Activated CD8-positive, alpha-beta T cell treated with anti-CD3 and anti-CD28 coated beads, Interleukin-2, amount 10 ng/mL, durations not matched to agents 7 days and 5 days (primary cell): ENCODE results near the gene FNBP1L. TPM values are rescaled to one million over a fixed set of nuclear protein-coding genes. Genes with fewer than 3 reads are reported as not detected.
"Not testable (repeated sequence)": the region's sequence is repeated elsewhere in the genome, so short reads cannot be mapped to it uniquely, and the experiment has no call there.

Experiments used
- ATAC-seq: fragments of 150-1000 bp; cut with Tn5 transposase; one replicate; pipeline ENCODE4 v1.10.0; 2021; ENCODE audit warnings: moderate library complexity
- CTCF ChIA-PET: fragments of 350-600 bp; sonication (Branson Sonifier 250); formaldehyde crosslinking; loops from one replicate; lab custom pipeline; 2021; ENCODE audit warnings: antibody characterized with exemption; lab: Charles Lee
- POLR2A ChIA-PET: fragments of 350-600 bp; sonication (Branson Sonifier 250); formaldehyde crosslinking; loops from one replicate; lab custom pipeline; 2021; ENCODE audit warnings: antibody characterized with exemption; lab: Charles Lee
- DNase-seq: peaks from one replicate; pipeline ENCODE4 v3.0.0-alpha.2; 2020
- H3K27ac Mint-ChIP-seq: one replicate; pipeline ENCODE4 v1.8.0; 2021; ENCODE audit warnings: mild to moderate bottlenecking, mixed read lengths
- H3K27me3 Mint-ChIP-seq: one replicate; pipeline ENCODE4 v1.8.0; 2021; ENCODE audit warnings: low read depth, mixed read lengths
- H3K36me3 Mint-ChIP-seq: one replicate; pipeline ENCODE4 v1.8.0; 2021; ENCODE audit warnings: low read depth, mixed read lengths
- H3K4me1 Mint-ChIP-seq: one replicate; pipeline ENCODE4 v1.8.0; 2021; ENCODE audit warnings: low read depth, mixed read lengths
- H3K4me3 Mint-ChIP-seq: one replicate; pipeline ENCODE4 v1.8.0; 2021; ENCODE audit warnings: mild to moderate bottlenecking, mixed read lengths
- H3K9me3 Mint-ChIP-seq: one replicate; pipeline ENCODE4 v1.8.0; 2022; ENCODE audit warnings: mixed read lengths; ENCODE audit not compliant: insufficient read depth
- total RNA-seq, 2 experiments: library from RNA; stranded (reverse); gene quantifications; one replicate each; pipeline ENCODE4 v1.2.3, GENCODE V29; 2021

The FNBP1L gene
- total RNA-seq, 2 experiments from 2014 or later, result 0.10 TPM; not detected in 1

DNA sequence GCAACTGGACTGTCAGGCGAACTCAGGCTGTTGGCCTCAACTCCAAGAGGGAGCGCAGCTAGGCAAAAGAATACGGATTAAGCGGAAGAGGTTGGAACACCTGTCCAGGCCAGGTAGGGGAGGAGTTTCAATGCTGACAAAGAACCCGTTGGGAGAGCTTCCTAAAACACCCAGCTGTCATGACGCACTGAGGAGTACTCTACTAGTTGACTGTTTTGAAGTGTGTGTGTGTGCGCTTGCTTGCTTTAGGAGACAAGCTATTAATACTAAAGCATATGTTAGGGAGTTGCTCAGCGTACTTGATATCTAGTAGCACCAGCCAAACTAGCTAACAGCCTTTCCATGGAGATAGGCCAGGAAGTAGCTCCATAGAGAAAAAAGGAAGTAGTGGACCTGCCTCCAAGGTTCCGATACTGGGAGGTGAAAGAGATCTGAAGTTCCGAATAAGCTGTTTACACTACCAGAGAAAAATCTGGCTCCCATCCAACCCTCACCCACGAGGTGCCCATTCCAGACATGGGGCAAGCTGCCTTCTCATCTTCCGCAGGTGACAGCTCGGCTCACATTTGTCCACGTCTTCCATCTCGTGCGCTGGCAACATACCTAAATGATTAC lies 974 bp upstream of the FNBP1L start:
- Mint-ChIP-seq H3K27me3 (peaks cover 59% of the 10 kb centered on the region), H3K9me3 (no peaks in the 10 kb centered on the region), H3K4me1 (peaks cover 13% of the 10 kb centered on the region), H3K36me3 (no peaks in the 10 kb centered on the region), H3K4me3 (peak overlapping the region; percentile 8), H3K27ac (no peak overlapping the region)
- CTCF ChIA-PET, result interaction anchor here (1.1 to 2.8 kb wide), 3 partner anchors 10 to 397 kb away, joined by 5 to 9 read pairs (median 6); no protein-coding TSS in a partner anchor
- ATAC-seq (no peak), DNase-seq (no peak)
- POLR2A ChIA-PET, result no interaction called here

DNA sequence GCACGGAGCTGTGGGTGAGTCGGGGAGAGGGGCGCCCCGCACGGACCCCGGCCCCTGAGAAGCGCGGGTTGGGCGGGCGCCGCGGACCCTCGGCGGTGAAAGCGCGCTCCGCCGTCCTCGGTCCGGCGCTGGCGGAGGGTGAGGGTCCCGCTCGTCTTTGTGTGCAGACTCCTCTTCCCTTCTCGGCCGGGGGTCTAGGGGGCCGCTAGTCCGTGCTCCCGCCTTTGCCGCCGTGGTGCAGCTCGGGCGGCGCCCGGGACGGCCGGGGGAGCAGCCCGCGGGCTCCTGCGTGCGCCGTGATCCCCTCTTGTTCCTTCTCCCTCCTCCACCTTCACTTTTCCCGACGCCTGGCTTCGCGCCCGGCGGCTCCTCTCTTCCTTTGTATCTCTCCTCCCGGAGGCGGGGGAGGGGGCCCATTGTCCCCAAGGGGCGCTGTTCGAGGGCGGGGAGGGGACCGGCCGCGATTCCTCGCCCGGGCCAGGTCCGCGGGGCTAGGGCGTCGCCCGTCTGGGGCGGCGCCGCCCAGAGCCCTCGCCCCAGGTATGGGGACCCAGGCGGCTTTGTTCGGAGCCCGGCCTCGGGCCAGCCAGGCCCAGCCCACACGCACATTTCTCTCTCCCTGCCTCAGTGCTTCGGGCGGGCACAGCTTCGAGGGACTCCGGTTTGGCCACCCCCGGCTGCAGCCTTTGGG lies 519 bp downstream of the FNBP1L start:
- ChIA-PET POLR2A (no interaction called here), CTCF (interaction anchor here (1.3 to 2.8 kb wide), 3 partner anchors 144 to 396 kb away, joined by 4 to 9 read pairs (median 6); no protein-coding TSS in a partner anchor)
- Mint-ChIP-seq H3K4me3 (peak overlapping the region; percentile 80), H3K9me3 (no peaks in the 10 kb centered on the region), H3K4me1 (peaks cover 13% of the 10 kb centered on the region), H3K27ac (no peak overlapping the region), H3K27me3 (peaks cover 58% of the 10 kb centered on the region), H3K36me3 (no peaks in the 10 kb centered on the region)
- DNase-seq (no peak), ATAC-seq (peak; percentile 71)

DNA sequence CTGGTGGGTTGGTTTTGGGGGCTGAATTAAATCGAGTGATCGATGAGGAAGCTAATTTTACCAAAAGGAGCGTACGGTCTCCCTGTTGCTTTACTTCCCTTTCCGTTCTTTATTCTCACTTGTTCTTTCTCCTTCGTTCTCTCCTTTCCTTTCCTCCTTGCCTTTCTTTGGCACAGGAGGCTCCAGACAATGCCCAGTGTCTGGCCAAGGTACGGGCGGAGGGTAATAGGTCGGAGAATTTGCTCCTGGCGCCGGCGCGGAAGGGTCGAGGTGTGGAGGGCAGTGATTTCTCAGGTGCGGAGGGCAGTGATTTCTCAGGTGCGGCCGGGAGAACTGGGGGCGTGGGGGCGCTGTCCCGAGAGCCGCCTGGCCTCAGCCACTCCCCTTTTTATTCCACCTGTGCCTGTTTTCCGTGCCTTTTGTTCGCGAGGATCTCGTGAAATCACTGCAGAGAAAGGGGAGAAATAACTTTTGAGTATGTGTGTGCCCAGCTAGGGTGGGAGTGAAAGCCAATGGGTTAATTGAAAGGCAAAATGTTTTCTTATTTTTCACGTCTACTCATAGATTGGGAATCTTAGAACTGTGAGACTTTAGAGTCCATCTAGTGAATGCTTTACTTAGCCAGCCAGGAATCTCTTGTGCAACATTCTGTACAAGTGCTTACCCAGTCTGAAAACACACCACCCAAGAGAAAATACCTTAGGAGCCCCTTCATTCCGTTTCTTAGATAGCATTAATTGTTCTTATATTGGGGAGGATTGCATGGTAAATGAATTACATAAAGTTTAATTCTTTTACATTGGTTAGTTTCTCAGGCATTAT lies 1.3 kb downstream of the FNBP1L start:
- CTCF ChIA-PET, result no interaction called here
- no peak for ATAC-seq
- H3K27ac Mint-ChIP-seq, result no peak overlapping the region

DNA sequence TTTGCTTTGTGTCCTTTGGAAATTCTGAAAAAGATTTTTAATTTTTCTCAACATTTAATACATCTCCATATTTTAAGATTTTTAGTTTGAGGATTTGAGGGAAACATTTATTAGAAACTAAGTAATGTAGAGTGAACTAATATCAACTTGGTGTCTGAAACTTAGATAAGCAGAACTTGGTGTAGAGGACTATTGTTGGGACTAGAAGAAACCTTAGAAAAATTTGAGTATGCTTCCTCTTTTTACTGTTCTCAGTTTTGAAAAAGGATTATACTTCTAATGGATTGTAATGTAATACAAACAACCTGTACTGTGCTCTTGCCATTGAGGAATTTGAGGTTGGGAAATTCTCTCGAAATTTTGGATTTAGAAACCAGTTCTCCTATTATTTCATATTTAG lies 2.4 kb downstream of the FNBP1L start:
- CTCF ChIA-PET, result no interaction called here
- DNase-seq, result no peak
- ATAC-seq, result no peak

More for the DNA sequence above, 1.3 kb downstream of the FNBP1L start:
- Mint-ChIP-seq H3K9me3 (no peaks in the 10 kb centered on the region), H3K27me3 (peaks cover 59% of the 10 kb centered on the region), H3K4me1 (peaks cover 13% of the 10 kb centered on the region), H3K4me3 (peak overlapping the region; percentile 80), H3K36me3 (no peaks in the 10 kb centered on the region)
- no peak for DNase-seq
- POLR2A ChIA-PET, result no interaction called here

DNA sequence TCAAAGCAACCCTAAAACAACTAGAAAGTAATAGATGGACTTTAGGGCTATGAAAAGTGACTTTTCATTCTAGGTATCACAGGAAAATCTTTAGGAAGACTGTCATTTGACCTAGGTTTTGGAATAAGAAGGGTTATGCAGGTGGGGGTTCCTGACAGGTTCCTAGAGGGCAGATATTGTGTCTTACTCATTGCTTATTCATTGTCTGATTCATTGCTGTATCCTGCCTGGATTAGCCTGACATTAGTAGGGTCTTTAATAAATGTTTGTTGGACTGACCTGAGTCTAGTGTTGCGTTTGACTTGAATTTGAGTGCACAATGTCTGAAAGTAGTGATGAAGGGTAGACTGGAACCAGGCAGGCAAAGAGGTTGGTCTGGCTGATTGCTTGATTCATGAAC lies 6.0 kb downstream of the FNBP1L start:
- CTCF ChIA-PET, result interaction anchor here (1.3 kb wide), 1 partner anchor 17 kb away, joined by 4 read pairs; no protein-coding TSS in a partner anchor
- POLR2A ChIA-PET, result no interaction called here

More for the DNA sequence above, 2.4 kb downstream of the FNBP1L start:
- H3K27ac Mint-ChIP-seq, result no peak overlapping the region
- H3K36me3 Mint-ChIP-seq, result no peaks in the 10 kb centered on the region
- POLR2A ChIA-PET, result no interaction called here
- H3K27me3 Mint-ChIP-seq, result peaks cover 57% of the 10 kb centered on the region
- H3K4me1 Mint-ChIP-seq, result peaks cover 13% of the 10 kb centered on the region
- H3K9me3 Mint-ChIP-seq, result no peaks in the 10 kb centered on the region
- H3K4me3 Mint-ChIP-seq, result no peak overlapping the region

DNA sequence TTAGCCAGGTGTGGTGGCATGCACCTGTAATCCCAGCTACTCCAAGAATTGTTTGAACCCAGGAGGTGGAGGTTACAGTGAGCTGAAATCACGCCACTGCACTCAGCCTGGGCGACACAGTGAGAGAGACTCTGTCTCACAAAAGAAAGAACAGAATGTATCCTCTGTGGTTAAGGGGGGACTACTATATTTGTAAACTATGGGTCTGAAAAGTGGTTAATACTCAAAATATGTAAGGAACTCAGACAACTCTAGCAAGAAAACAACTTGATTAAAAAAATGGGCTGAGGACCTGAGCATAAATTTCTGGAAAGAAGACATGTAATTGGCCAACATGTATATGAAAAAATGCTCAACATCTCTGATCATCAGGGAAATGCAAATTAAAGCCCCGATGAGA lies 11.2 kb downstream of the FNBP1L start:
- CTCF ChIA-PET, result no interaction called here
- POLR2A ChIA-PET, result no interaction called here
- no peaks in the 10 kb centered on the region for H3K36me3 Mint-ChIP-seq
- H3K4me3 Mint-ChIP-seq, result no peak overlapping the region
- H3K4me1 Mint-ChIP-seq, result no peaks in the 10 kb centered on the region
- DNase-seq (no peak), ATAC-seq (no peak)
- H3K27ac Mint-ChIP-seq, result no peak overlapping the region
- H3K9me3 Mint-ChIP-seq, result no peaks in the 10 kb centered on the region
- peaks cover 11% of the 10 kb centered on the region for H3K27me3 Mint-ChIP-seq

More for the DNA sequence above, 6.0 kb downstream of the FNBP1L start:
- Mint-ChIP-seq H3K4me3 (no peak overlapping the region), H3K36me3 (no peaks in the 10 kb centered on the region), H3K27me3 (peaks cover 27% of the 10 kb centered on the region), H3K27ac (no peak overlapping the region), H3K4me1 (peaks cover 6% of the 10 kb centered on the region), H3K9me3 (no peaks in the 10 kb centered on the region)
- DNase-seq, result no peak
- no peak for ATAC-seq

DNA sequence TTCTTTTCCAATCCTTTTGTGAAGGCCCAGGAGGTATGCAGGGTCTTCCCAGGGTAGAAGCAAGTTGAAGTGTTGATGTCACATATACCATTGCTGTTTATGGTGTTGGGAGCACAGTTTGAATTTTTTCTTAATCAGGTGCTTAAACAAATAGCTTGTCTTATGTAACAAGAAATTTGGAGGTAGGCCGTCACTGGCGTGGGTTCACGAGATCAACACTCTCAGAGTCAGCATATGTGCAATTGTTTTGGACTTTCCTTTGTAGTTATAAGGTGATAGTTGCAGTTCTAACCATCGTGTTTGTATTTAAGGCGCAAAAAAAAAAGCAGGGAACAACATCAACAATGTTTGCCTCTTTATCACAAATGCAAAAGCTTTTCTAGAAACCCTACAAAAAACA lies 13.3 kb downstream of the FNBP1L start:
- POLR2A ChIA-PET, result no interaction called here

DNA sequence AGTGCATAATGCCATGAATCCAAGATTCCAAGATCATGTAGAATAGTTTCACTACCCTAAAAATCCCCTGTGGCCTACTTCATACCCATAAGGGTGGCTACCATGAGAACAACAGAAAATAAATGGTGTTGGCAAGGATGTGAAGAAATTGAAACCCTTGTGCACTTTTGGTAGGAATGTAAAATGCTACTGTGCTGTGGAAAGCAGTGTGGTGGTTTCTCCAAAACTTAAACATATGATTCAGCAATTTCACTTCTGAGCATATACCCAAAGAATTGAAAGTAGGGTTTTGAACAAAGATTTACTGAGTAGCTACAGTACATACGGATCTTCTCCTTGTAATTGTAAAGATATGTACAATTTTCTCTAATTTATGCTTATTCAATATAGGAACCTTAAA lies 16.0 kb downstream of the FNBP1L start:
- peaks cover 11% of the 10 kb centered on the region for H3K27me3 Mint-ChIP-seq
- no peaks in the 10 kb centered on the region for H3K36me3 Mint-ChIP-seq
- H3K4me3 Mint-ChIP-seq, result no peak overlapping the region
- ATAC-seq (no peak), DNase-seq (no peak)
- no peaks in the 10 kb centered on the region for H3K4me1 Mint-ChIP-seq
- ChIA-PET POLR2A (no interaction called here), CTCF (no interaction called here)
- no peak overlapping the region for H3K27ac Mint-ChIP-seq
- no peaks in the 10 kb centered on the region for H3K9me3 Mint-ChIP-seq

More for the DNA sequence above, 13.3 kb downstream of the FNBP1L start:
- DNase-seq (no peak), ATAC-seq (no peak)
- H3K27ac Mint-ChIP-seq, result no peak overlapping the region
- H3K4me1 Mint-ChIP-seq, result no peaks in the 10 kb centered on the region
- no peaks in the 10 kb centered on the region for H3K36me3 Mint-ChIP-seq
- CTCF ChIA-PET, result no interaction called here
- H3K27me3 Mint-ChIP-seq, result peaks cover 11% of the 10 kb centered on the region
- no peaks in the 10 kb centered on the region for H3K9me3 Mint-ChIP-seq
- H3K4me3 Mint-ChIP-seq, result no peak overlapping the region

DNA sequence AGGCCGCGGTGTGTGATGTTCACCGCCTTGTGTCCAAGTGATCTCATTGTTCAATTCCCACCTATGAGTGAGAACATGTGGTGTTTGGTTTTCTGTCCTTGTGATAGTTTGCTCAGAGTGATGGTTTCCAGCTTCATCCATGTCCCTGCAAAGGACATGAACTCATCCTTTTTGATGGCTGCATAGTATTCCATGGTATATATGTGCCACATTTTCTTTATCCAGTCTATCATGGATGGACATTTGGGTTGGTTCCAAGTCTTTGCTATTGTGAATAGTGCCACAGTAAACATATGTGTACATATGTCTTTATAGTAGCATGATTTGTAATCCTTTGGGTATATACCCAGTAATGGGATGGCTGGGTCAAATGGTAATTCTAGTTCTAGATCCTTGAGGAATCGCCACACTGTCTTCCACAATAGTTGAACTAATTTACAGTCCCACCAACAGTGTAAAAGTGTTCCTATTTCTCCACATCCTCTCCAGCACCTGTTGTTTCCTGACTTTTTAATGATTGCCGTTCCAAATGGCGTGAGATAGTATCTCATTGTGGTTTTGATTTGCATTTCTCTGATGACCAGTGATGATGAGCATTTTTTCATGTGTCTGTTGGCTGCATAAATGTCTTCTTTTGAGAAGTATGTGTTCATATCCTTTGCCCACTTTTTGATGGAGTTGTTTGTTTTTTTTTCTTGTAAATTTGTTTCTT lies 17.6 kb downstream of the FNBP1L start:
- H3K36me3 Mint-ChIP-seq, CTCF ChIA-PET, POLR2A ChIA-PET, DNase-seq, H3K4me1 Mint-ChIP-seq, H3K27me3 Mint-ChIP-seq, ATAC-seq, H3K27ac Mint-ChIP-seq, H3K4me3 Mint-ChIP-seq, H3K9me3 Mint-ChIP-seq: not testable (repeated sequence)

DNA sequence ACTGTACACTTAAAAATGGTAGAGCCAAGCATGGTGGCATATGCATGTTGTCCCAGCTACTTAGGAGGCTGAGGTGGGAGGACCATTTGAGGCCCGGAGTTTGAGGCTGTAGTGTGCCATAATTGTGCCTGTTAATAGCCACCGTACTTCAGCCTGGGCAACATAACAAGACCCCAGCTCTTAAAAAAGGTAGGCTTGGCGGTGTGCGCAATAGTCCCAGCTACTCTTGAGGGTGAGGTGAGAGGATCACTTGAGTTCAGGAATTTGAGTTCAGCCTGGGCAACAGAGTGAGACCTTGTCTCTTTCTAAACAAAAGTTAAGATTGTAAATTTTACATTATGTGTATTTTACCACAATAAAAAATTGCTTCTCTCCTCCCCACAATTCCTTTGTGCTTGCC lies 19.7 kb downstream of the FNBP1L start:
- no peak overlapping the region for H3K27ac Mint-ChIP-seq
- H3K27me3 Mint-ChIP-seq, result peaks cover 2% of the 10 kb centered on the region
- no peaks in the 10 kb centered on the region for H3K36me3 Mint-ChIP-seq
- no peaks in the 10 kb centered on the region for H3K4me1 Mint-ChIP-seq
- ATAC-seq, result no peak
- no peak overlapping the region for H3K4me3 Mint-ChIP-seq
- ChIA-PET CTCF (no interaction called here), POLR2A (no interaction called here)
- no peak for DNase-seq
- no peaks in the 10 kb centered on the region for H3K9me3 Mint-ChIP-seq

DNA sequence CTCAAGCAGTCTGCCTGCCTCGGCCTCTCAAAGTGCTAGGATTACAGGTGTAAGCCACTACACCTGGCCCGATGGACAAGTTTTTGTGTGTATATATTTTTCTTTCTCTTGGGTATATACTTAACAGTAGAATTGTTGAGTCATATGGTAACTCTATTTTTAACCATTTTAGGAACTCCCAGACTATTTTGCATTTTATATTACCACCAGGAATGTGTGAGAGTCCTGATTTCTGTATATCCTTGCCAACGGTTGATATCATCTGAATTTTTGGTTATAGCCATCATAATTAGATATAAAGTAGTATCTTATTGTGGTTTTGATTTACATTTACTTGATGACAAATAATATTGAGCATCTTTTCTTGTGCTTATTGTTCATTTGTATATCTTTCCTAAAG lies 20.7 kb downstream of the FNBP1L start:
- no peak for ATAC-seq
- POLR2A ChIA-PET, result no interaction called here

More for the DNA sequence above, 20.7 kb downstream of the FNBP1L start:
- Mint-ChIP-seq H3K27ac (no peak overlapping the region), H3K4me3 (no peak overlapping the region), H3K27me3 (no peaks in the 10 kb centered on the region), H3K4me1 (no peaks in the 10 kb centered on the region), H3K36me3 (no peaks in the 10 kb centered on the region), H3K9me3 (no peaks in the 10 kb centered on the region)
- no peak for DNase-seq
- CTCF ChIA-PET, result no interaction called here
